SK-N-SH treated with all-trans-retinoic acid at 6 μM for 48 hours (cell line): Measurements from ENCODE around the gene EZR.

Experiments used
- ATAC-seq: fragments of 200-7000 bp; cut with Tn5 transposase; 3 replicates; pipeline ENCODE4 v1.9.1; 2020; ENCODE audit warnings: mild to moderate bottlenecking, moderate library complexity
- BACH2 ChIP-seq: fragments of 250-450 bp; sonication (Bioruptor Pico); IDR thresholded peaks from 2 replicates; pipeline ENCODE4 v1.9.0; 2021; ENCODE audit warnings: mild to moderate bottlenecking, borderline replicate concordance
- CREB5 ChIP-seq: fragments of 250-450 bp; sonication (Bioruptor Pico); IDR thresholded peaks from 2 replicates; pipeline ENCODE4 v1.5.1; 2020; ENCODE audit warnings: low read depth, mild to moderate bottlenecking, moderate library complexity
- ESRRG ChIP-seq: fragments of 250-450 bp; sonication (Bioruptor Pico); IDR thresholded peaks from 2 replicates; pipeline ENCODE4 v1.6.1; 2021; ENCODE audit warnings: mild to moderate bottlenecking
- ISL1 ChIP-seq: fragments of 250-450 bp; sonication (Bioruptor Pico); IDR thresholded peaks from 2 replicates; pipeline ENCODE4 v2.1.2; 2022; ENCODE audit warnings: mild to moderate bottlenecking, moderate library complexity
- PATZ1 ChIP-seq: fragments of 250-450 bp; sonication (Bioruptor Pico); IDR thresholded peaks from 2 replicates; pipeline ENCODE4 v1.8.0; 2020; ENCODE audit warnings: mild to moderate bottlenecking, moderate library complexity, borderline replicate concordance
- POU6F1 ChIP-seq: fragments of 250-450 bp; sonication (Bioruptor Pico); IDR thresholded peaks from 2 replicates; pipeline ENCODE4 v1.8.0; 2021; ENCODE audit warnings: low read depth, mild to moderate bottlenecking, moderate library complexity, borderline replicate concordance
- PPARA ChIP-seq: fragments of 250-450 bp; sonication (Bioruptor Pico); IDR thresholded peaks from 2 replicates; pipeline ENCODE4 v1.5.0; 2020; ENCODE audit warnings: mild to moderate bottlenecking, borderline replicate concordance
- RARB ChIP-seq: fragments of 250-450 bp; sonication (Bioruptor Pico); IDR thresholded peaks from 2 replicates; pipeline ENCODE4 v1.8.0; 2021; ENCODE audit warnings: mild to moderate bottlenecking, moderate library complexity
- TSHZ2 ChIP-seq: fragments of 250-450 bp; sonication (Bioruptor Pico); IDR thresholded peaks from 2 replicates; pipeline ENCODE4 v1.5.0; 2020; ENCODE audit warnings: mild to moderate bottlenecking, moderate library complexity
- ZC3H10 ChIP-seq: fragments of 250-450 bp; sonication (Bioruptor Pico); IDR thresholded peaks from 2 replicates; pipeline ENCODE4 v1.5.1; 2021; ENCODE audit warnings: mild to moderate bottlenecking, moderate library complexity
- ZFP3 ChIP-seq: fragments of 250-450 bp; sonication (Bioruptor Pico); IDR thresholded peaks from 2 replicates; pipeline ENCODE4 v1.5.0; 2020; ENCODE audit warnings: mild to moderate bottlenecking, moderate library complexity
- ZFP30 ChIP-seq: fragments of 450-650 bp; formaldehyde crosslinking; IDR thresholded peaks from 2 replicates; pipeline ENCODE4 v1.5.0; 2022; ENCODE audit warnings: mild to moderate bottlenecking, moderate library complexity
- ZNF70 ChIP-seq: fragments of 450-650 bp; formaldehyde crosslinking; IDR thresholded peaks from 2 replicates; pipeline ENCODE4 v1.5.0; 2020; ENCODE audit warnings: mild to moderate bottlenecking, moderate library complexity
- ZNF8 ChIP-seq: fragments of 450-650 bp; formaldehyde crosslinking; IDR thresholded peaks from 2 replicates; pipeline ENCODE4 v1.5.0; 2020; ENCODE audit warnings: mild to moderate bottlenecking, moderate library complexity

Gene EZR

GRCh38 chr6:158783167-158783450 lies 36.1 kb downstream of the EZR start (continued):
- no peak for TF ChIP-seq CREB5 (CRISPR knock-in tag)

GRCh38 chr6:158782432-158783166 lies 36.6 kb downstream of the EZR start:
- ATAC-seq: no peak
- TF ChIP-seq ESRRG (CRISPR knock-in tag) (no peak), ZC3H10 (no peak), PATZ1 (CRISPR knock-in tag) (no peak), POU6F1 (CRISPR knock-in tag) (no peak), BACH2 (CRISPR knock-in tag) (no peak), ZFP30 (no peak)

GRCh38 chr6:158781692-158782373 lies 37.3 kb downstream of the EZR start:
- no peak for ATAC-seq
- TF ChIP-seq ZFP30 (no peak), BACH2 (CRISPR knock-in tag) (no peak), TSHZ2 (CRISPR knock-in tag) (no peak), PATZ1 (CRISPR knock-in tag) (no peak), RARB (CRISPR knock-in tag) (no peak), ZFP3 (CRISPR knock-in tag) (no peak), ZNF70 (CRISPR knock-in tag) (no peak), ISL1 (CRISPR knock-in tag) (no peak), ZC3H10 (no peak), ZNF8 (CRISPR knock-in tag) (no peak), PPARA (no peak), ESRRG (CRISPR knock-in tag) (no peak), CREB5 (CRISPR knock-in tag) (no peak)
